HCT116 (cell line): ENCODE results near the gene TOX3. TPM values are rescaled to one million over a fixed set of nuclear protein-coding genes. Genes with fewer than 3 reads are reported as not detected.

ENCODE experiments used
- ATAC-seq: fragments of 200-7000 bp; cut with Tn5 transposase; 2 replicates; pipeline ENCODE4 v1.9.1; 2020; ENCODE audit warnings: mild to moderate bottlenecking, moderate library complexity
- BruUV-seq: library from RNA; stranded (reverse); fragments of 400-500 nt; replicated peaks from 2 replicates; lab custom pipeline; 2021; lab: Mats Ljungman, UMichigan
- CTCF ChIA-PET: fragments of 300-600 bp; sonication (Branson Sonifier 250); formaldehyde crosslinking; loops from one replicate; lab custom pipeline; 2021; ENCODE audit warnings: antibody characterized with exemption; lab: Charles Lee
- POLR2A ChIA-PET: fragments of 300-600, 350-600 bp; sonication (Branson Sonifier 250); formaldehyde crosslinking; loops from one replicate; lab custom pipeline; 2021; ENCODE audit warnings: antibody characterized with exemption; lab: Charles Lee
- RAD21 ChIA-PET, 2 experiments: fragments of 300-600 bp; sonication (Branson Sonifier 250); formaldehyde crosslinking; loops; one replicate each; lab custom pipeline; 2023; ENCODE audit warnings: low total read pairs in 2 of 2; ENCODE audit not compliant: uncharacterized antibody in 2 of 2, unreplicated experiment in 2 of 2, low non-redundant PET in 1 of 2; lab: Charles Lee
- DNase-seq: peaks from one replicate; pipeline ENCODE4 v3.0.0-alpha.2; 2010; ENCODE audit warnings: low read depth, low spot score
- H2AFZ ChIP-seq: fragments of 200-600 bp; shearing (Covaris generic), sonication (generic); 2 replicates; pipeline ENCODE4 v1.6.1; 2017; ENCODE audit warnings: low read depth, mixed run types, mixed read lengths, antibody characterized with exemption, low read length; ENCODE audit not compliant: poor library complexity, severe bottlenecking
- H3K27ac ChIP-seq: 2 replicates; pipeline ENCODE4 v1.5.1; 2012; ENCODE audit warnings: low read depth, low read length
- H3K27me3 ChIP-seq: fragments of 200-600 bp; sonication (generic); 2 replicates; pipeline ENCODE4 v1.6.1; 2016; ENCODE audit warnings: mixed run types, low read length, mixed read lengths; ENCODE audit not compliant: insufficient read depth
- H3K36me3 ChIP-seq, 2 experiments: fragments of 200-500 bp in 1 of 2; fragments of 200-600 bp in 1 of 2; sonication (Bioruptor generic) in 1 of 2; sonication (generic) in 1 of 2; 2 replicates each; pipeline versions ENCODE4 v1.5.1 to v1.6.1; 2014 to 2016; ENCODE audit warnings: low read length in 2 of 2, inconsistent platforms in 1 of 2, mixed read lengths in 1 of 2, mixed run types in 1 of 2; ENCODE audit not compliant: insufficient read depth in 2 of 2, control insufficient read depth in 1 of 2
- H3K4me1 ChIP-seq, 2 experiments: fragments of 200-600 bp in 1 of 2; sonication (generic) in 1 of 2; 2 replicates each; pipeline versions ENCODE4 v1.5.1 to v1.6.1; 2012 to 2017; ENCODE audit warnings: low read length in 2 of 2, inconsistent platforms in 1 of 2, mild to moderate bottlenecking in 1 of 2, mixed read lengths in 1 of 2, mixed run types in 1 of 2, moderate library complexity in 1 of 2; ENCODE audit not compliant: insufficient read depth in 2 of 2, control insufficient read depth in 1 of 2
- H3K4me2 ChIP-seq: fragments of 200-600 bp; sonication (generic); 2 replicates; pipeline ENCODE4 v1.6.1; 2017; ENCODE audit warnings: mixed run types, low read length, mixed read lengths
- H3K4me3 ChIP-seq, 2 experiments: fragments of 200-600 bp in 1 of 2; sonication (generic) in 1 of 2; replicated peaks in 1 of 2; 2 replicates each; pipeline ENCODE4 v1.5.1; 2011 to 2016; ENCODE audit warnings: low read length in 2 of 2, control low read depth in 1 of 2, low read depth in 1 of 2, mild to moderate bottlenecking in 1 of 2, mixed read lengths in 1 of 2, mixed run types in 1 of 2
- H3K79me2 ChIP-seq: fragments of 200-600 bp; sonication (generic); 2 replicates; pipeline ENCODE4 v1.6.1; 2017; ENCODE audit warnings: mild to moderate bottlenecking, mixed run types, low read length, moderate library complexity, mixed read lengths; ENCODE audit not compliant: insufficient read depth
- H3K9ac ChIP-seq: fragments of 200-600 bp; sonication (generic); 2 replicates; pipeline ENCODE4 v1.6.1; 2016; ENCODE audit warnings: low read length, mixed read lengths
- H3K9me2 ChIP-seq: fragments of 200-600 bp; sonication (generic), shearing (Covaris generic); 2 replicates; pipeline ENCODE4 v1.6.1; 2017; ENCODE audit warnings: mixed run types, mild to moderate bottlenecking, moderate library complexity; ENCODE audit not compliant: insufficient read depth
- H3K9me3 ChIP-seq, 2 experiments: fragments of 200-500 bp in 1 of 2; fragments of 200-600 bp in 1 of 2; sonication (Bioruptor generic) in 1 of 2; sonication (generic) in 1 of 2; 2 replicates each; pipeline ENCODE4 v1.6.1; 2014 to 2017; ENCODE audit warnings: low read length in 2 of 2, mixed read lengths in 2 of 2, inconsistent platforms in 1 of 2, low read depth in 1 of 2, mild to moderate bottlenecking in 1 of 2, mixed run types in 1 of 2, moderate library complexity in 1 of 2; ENCODE audit not compliant: control insufficient read depth in 1 of 2, insufficient read depth in 1 of 2
- H4K20me1 ChIP-seq: fragments of 200-600 bp; sonication (generic), shearing (Covaris generic); 2 replicates; pipeline ENCODE4 v1.6.1; 2017; ENCODE audit warnings: mixed run types, mild to moderate bottlenecking, moderate library complexity; ENCODE audit not compliant: insufficient read depth
- CBX3 ChIP-seq: IDR thresholded peaks from 2 replicates; pipeline ENCODE4 v1.6.1; 2012; ENCODE audit warnings: low read depth
- CEBPB ChIP-seq: IDR thresholded peaks from 2 replicates; pipeline ENCODE4 v1.6.1; 2012; ENCODE audit warnings: low read depth
- ELF1 ChIP-seq: IDR thresholded peaks from 2 replicates; pipeline ENCODE4 v1.6.1; 2012; ENCODE audit warnings: low read depth, borderline replicate concordance
- FOSL1 ChIP-seq: IDR thresholded peaks from 2 replicates; pipeline ENCODE4 v1.6.1; 2012; ENCODE audit warnings: low read depth
- JUND ChIP-seq: IDR thresholded peaks from 2 replicates; pipeline ENCODE4 v1.6.1; 2012
- POLR2A ChIP-seq: IDR thresholded peaks from 2 replicates; pipeline ENCODE4 v1.7.0; 2011; ENCODE audit warnings: borderline replicate concordance; ENCODE audit not compliant: insufficient read depth, insufficient read length; ENCODE audit errors: extremely low read depth
- POLR2AphosphoS5 ChIP-seq: IDR thresholded peaks from 2 replicates; pipeline ENCODE4 v1.6.1; 2011; ENCODE audit warnings: mild to moderate bottlenecking, low read depth, low read length, moderate library complexity
- RAD21 ChIP-seq: IDR thresholded peaks from 2 replicates; pipeline ENCODE4 v1.6.1; 2012; ENCODE audit warnings: low read depth, mild to moderate bottlenecking
- SIN3A ChIP-seq: IDR thresholded peaks from 2 replicates; pipeline ENCODE4 v1.6.1; 2012; ENCODE audit warnings: low read depth
- SP1 ChIP-seq: IDR thresholded peaks from 2 replicates; pipeline ENCODE4 v1.6.1; 2012; ENCODE audit warnings: low read depth
- SRF ChIP-seq: IDR thresholded peaks from 2 replicates; pipeline ENCODE4 v1.6.1; 2012; ENCODE audit warnings: low read depth
- TCF7L2 ChIP-seq: IDR thresholded peaks from 2 replicates; pipeline ENCODE4 v1.7.0; 2011; ENCODE audit warnings: borderline replicate concordance, inconsistent platforms; ENCODE audit not compliant: insufficient read depth, insufficient read length; ENCODE audit errors: extremely low read depth
- YY1 ChIP-seq: IDR thresholded peaks from 2 replicates; pipeline ENCODE4 v1.6.1; 2011; ENCODE audit warnings: low read length, low read depth, moderate library complexity, mild to moderate bottlenecking; ENCODE audit not compliant: insufficient replicate concordance; ENCODE audit errors: extremely low read depth
- ZFX ChIP-seq: fragments of 450-650 bp; IDR thresholded peaks from 2 replicates; pipeline ENCODE4 v1.6.1; 2017
- ZNF274 ChIP-seq: fragments of 200-500 bp; sonication (Bioruptor generic); IDR thresholded peaks from 2 replicates; pipeline ENCODE4 v1.6.1; 2014; ENCODE audit warnings: mild to moderate bottlenecking, low read depth, low read length, inconsistent platforms
- intact Hi-C: fragments of 100-400 bp; cut with micrococcal nuclease; formaldehyde crosslinking; loops from 2 replicates; pipeline ENCODE4 v1.10.0; 2022
- total RNA-seq: library from RNA; stranded (reverse); gene quantifications from one replicate; pipeline ENCODE4 v1.2.1, GENCODE V29; 2021; ENCODE audit not compliant: unreplicated experiment
- TF ChIP-seq, protein P1 (sequence below): IDR thresholded peaks from 2 replicates; pipeline ENCODE4 v1.6.1; 2012
- TF ChIP-seq, protein P2 (sequence below), 3 experiments: fragments of 200-600 bp in 1 of 3; sonication (generic) in 1 of 3; IDR thresholded peaks in 2 of 3; conservative IDR thresholded peaks in 1 of 3; 2 replicates each; pipeline ENCODE4 v1.5.1; 2012 to 2017; ENCODE audit warnings: low read depth in 2 of 3, low read length in 2 of 3, antibody characterized with exemption in 1 of 3, borderline replicate concordance in 1 of 3, control low read depth in 1 of 3, mild to moderate bottlenecking in 1 of 3, mixed read lengths in 1 of 3, mixed run types in 1 of 3, moderate library complexity in 1 of 3; ENCODE audit not compliant: insufficient read depth in 1 of 3
- TF ChIP-seq, protein P3 (sequence below): IDR thresholded peaks from 2 replicates; pipeline ENCODE4 v1.6.1; 2012; ENCODE audit warnings: low read depth

The TOX3 gene
- total RNA-seq, 1 experiment from 2014 or later: not detected

DNA sequence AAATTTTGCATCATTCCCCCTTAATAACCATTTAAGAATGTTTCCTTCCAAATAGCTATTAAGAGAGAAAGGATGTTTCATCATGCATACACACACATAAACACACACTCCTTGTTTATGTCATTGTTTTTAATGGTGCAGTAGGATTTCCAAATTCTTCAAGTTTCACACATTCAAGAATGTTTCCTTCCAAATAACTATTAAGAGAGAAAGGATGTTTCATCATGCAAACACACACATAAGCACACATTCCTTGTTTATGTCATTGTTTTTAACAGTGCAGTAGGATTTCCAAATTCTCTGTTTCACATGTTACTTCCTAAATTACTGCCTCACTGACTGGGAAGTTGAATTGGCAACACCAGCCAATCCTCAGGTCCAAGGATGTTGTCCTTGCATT lies 7.8 kb downstream of the TOX3 start:
- no peak overlapping the region for H3K27ac ChIP-seq
- H3K36me3 ChIP-seq: no peaks in the 10 kb centered on the region
- no peaks in the 10 kb centered on the region for H3K27me3 ChIP-seq
- peaks cover 0 to 4% of the 10 kb centered on the region in 2 experiments; a peak in 1 of 4 replicates for H3K9me3 ChIP-seq
- no peak overlapping the region for H3K4me3 ChIP-seq
- intact Hi-C loops: no loop called here
- H3K79me2 ChIP-seq: no peaks in the 10 kb centered on the region
- H3K4me2 ChIP-seq: no peak overlapping the region
- no peaks in the 10 kb centered on the region for H3K9me2 ChIP-seq
- ATAC-seq (no peak), DNase-seq (no peak)
- ChIA-PET CTCF (no interaction called here), RAD21 (no interaction called here), POLR2A (no interaction called here)
- no peak overlapping the region for H2AFZ ChIP-seq
- no TSS peak for BruUV-seq
- no peak for TF ChIP-seq ZNF274
- TF ChIP-seq, protein P1, sequence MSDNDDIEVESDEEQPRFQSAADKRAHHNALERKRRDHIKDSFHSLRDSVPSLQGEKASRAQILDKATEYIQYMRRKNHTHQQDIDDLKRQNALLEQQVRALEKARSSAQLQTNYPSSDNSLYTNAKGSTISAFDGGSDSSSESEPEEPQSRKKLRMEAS: no peak
- TF ChIP-seq POLR2A: no peak
- TF ChIP-seq TCF7L2: no peak
- TF ChIP-seq YY1: no peak
- no peak for TF ChIP-seq SP1
- no peak for TF ChIP-seq RAD21
- no peak for TF ChIP-seq JUND
- no peak for TF ChIP-seq ZFX
- TF ChIP-seq POLR2AphosphoS5: no peak
- TF ChIP-seq, protein P2, sequence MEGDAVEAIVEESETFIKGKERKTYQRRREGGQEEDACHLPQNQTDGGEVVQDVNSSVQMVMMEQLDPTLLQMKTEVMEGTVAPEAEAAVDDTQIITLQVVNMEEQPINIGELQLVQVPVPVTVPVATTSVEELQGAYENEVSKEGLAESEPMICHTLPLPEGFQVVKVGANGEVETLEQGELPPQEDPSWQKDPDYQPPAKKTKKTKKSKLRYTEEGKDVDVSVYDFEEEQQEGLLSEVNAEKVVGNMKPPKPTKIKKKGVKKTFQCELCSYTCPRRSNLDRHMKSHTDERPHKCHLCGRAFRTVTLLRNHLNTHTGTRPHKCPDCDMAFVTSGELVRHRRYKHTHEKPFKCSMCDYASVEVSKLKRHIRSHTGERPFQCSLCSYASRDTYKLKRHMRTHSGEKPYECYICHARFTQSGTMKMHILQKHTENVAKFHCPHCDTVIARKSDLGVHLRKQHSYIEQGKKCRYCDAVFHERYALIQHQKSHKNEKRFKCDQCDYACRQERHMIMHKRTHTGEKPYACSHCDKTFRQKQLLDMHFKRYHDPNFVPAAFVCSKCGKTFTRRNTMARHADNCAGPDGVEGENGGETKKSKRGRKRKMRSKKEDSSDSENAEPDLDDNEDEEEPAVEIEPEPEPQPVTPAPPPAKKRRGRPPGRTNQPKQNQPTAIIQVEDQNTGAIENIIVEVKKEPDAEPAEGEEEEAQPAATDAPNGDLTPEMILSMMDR (IDR thresholded peaks at IDR 0.05 in 2 of 3, conservative IDR thresholded peaks at IDR 0.05 in 1 of 3; ENCODE audit: borderline replicate concordance in 1 of 3, insufficient read depth in 1 of 3, low read depth in 2 of 3, low read length in 2 of 3): no peak
- TF ChIP-seq ELF1: no peak
- no peak for TF ChIP-seq CBX3
- TF ChIP-seq, protein P3, sequence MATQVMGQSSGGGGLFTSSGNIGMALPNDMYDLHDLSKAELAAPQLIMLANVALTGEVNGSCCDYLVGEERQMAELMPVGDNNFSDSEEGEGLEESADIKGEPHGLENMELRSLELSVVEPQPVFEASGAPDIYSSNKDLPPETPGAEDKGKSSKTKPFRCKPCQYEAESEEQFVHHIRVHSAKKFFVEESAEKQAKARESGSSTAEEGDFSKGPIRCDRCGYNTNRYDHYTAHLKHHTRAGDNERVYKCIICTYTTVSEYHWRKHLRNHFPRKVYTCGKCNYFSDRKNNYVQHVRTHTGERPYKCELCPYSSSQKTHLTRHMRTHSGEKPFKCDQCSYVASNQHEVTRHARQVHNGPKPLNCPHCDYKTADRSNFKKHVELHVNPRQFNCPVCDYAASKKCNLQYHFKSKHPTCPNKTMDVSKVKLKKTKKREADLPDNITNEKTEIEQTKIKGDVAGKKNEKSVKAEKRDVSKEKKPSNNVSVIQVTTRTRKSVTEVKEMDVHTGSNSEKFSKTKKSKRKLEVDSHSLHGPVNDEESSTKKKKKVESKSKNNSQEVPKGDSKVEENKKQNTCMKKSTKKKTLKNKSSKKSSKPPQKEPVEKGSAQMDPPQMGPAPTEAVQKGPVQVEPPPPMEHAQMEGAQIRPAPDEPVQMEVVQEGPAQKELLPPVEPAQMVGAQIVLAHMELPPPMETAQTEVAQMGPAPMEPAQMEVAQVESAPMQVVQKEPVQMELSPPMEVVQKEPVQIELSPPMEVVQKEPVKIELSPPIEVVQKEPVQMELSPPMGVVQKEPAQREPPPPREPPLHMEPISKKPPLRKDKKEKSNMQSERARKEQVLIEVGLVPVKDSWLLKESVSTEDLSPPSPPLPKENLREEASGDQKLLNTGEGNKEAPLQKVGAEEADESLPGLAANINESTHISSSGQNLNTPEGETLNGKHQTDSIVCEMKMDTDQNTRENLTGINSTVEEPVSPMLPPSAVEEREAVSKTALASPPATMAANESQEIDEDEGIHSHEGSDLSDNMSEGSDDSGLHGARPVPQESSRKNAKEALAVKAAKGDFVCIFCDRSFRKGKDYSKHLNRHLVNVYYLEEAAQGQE: no peak
- TF ChIP-seq SIN3A: no peak
- TF ChIP-seq SRF: no peak
- no peak for TF ChIP-seq FOSL1
- no peak for TF ChIP-seq CEBPB
- no peaks in the 10 kb centered on the region for H3K4me1 ChIP-seq
- H4K20me1 ChIP-seq: no peaks in the 10 kb centered on the region
- no peak overlapping the region for H3K9ac ChIP-seq
